Sigmoid colon (tissue), 7 donors: ENCODE data around the gene SLC5A1. TPM values are rescaled to one million over a fixed set of nuclear protein-coding genes. Genes with fewer than 3 reads are reported as not detected.
"Not testable (repeated sequence)": the region's sequence is repeated elsewhere in the genome, so short reads cannot be mapped to it uniquely, and the experiment has no call there.

Experiments
- DNase-seq: peaks from one replicate; pipeline ENCODE4 v3.0.0-alpha.2; 2019
- H3K27ac ChIP-seq, 4 donors: fragments of 200-600 bp; sonication (generic); one replicate each; pipeline ENCODE4 v1.5.1; 2016 to 2019; ENCODE audit warnings: mild to moderate bottlenecking in 1 of 4
- H3K27me3 ChIP-seq, 3 donors: fragments of 200-600 bp; sonication (generic); one replicate each; pipeline ENCODE4 v1.5.1; 2019; ENCODE audit warnings: mild to moderate bottlenecking in 1 of 3
- H3K36me3 ChIP-seq, 4 donors: fragments of 200-600 bp; sonication (generic); one replicate each; pipeline ENCODE4 v1.5.1; 2016 to 2019
- H3K4me1 ChIP-seq, 4 donors: fragments of 200-600 bp; sonication (generic); one replicate each; pipeline ENCODE4 v1.5.1; 2017 to 2019
- H3K4me3 ChIP-seq, 4 donors: fragments of 200-600 bp; sonication (generic); one replicate each; pipeline ENCODE4 v1.5.1; 2017 to 2019; ENCODE audit warnings: mild to moderate bottlenecking in 2 of 4, moderate library complexity in 1 of 4
- H3K9me3 ChIP-seq, 4 donors: fragments of 200-600 bp in 3 of 4; sonication (generic) in 3 of 4; one replicate each; pipeline versions ENCODE4 v1.5.1 to v1.6.1; 2013 to 2019
- CTCF ChIP-seq, 4 experiments: fragments of 450-650 bp in 3 of 4; fragments of 200-600 bp in 1 of 4; IDR thresholded peaks; one replicate each; pipeline ENCODE4 v1.5.1; 2016 to 2019; ENCODE audit warnings: antibody characterized with exemption in 4 of 4, mild to moderate bottlenecking in 3 of 4, moderate library complexity in 2 of 4
- EP300 ChIP-seq, 4 donors: sonication (generic); formaldehyde crosslinking; IDR thresholded peaks; one replicate each; pipeline ENCODE4 v1.6.1; 2017; ENCODE audit warnings: antibody characterized with exemption in 4 of 4
- POLR2A ChIP-seq, 2 donors: fragments of 450-650 bp; IDR thresholded peaks; one replicate each; pipeline ENCODE4 v1.6.1; 2016; ENCODE audit warnings: antibody characterized with exemption in 2 of 2, mild to moderate bottlenecking in 2 of 2, moderate library complexity in 2 of 2
- POLR2AphosphoS5 ChIP-seq, 4 donors: sonication (generic); formaldehyde crosslinking; IDR thresholded peaks; one replicate each; pipeline ENCODE4 v1.6.1; 2017; ENCODE audit warnings: antibody characterized with exemption in 4 of 4
- WGBS, 2 donors: extraction: QIAGEN DNeasy Blood & Tissue Kit; methylation state at CpG; one replicate each; pipeline ENCODE4 v1.1.7; 2013; 5-methylcytosine and 5-hydroxymethylcytosine counted together
- intact Hi-C: fragments of 100-400 bp; cut with DNase I; formaldehyde crosslinking; loops from one replicate; pipeline ENCODE4 v1.15.1; 2023
- polyA plus RNA-seq, 3 donors: library from polyadenylated mRNA; stranded (reverse); fragments of 200-250 nt; gene quantifications; one replicate each; pipeline ENCODE4 v1.2.3, GENCODE V29; 2013
- total RNA-seq, 4 donors: library from RNA; depleted of rRNA; stranded (reverse); fragments of >200 nt; gene quantifications; one replicate each; pipeline ENCODE4 v1.1.0, GENCODE V29; 2016
- donor health status: healthy with polysubstance abuse.
- donor health status: Bipolar disorder and iron deficiency.
- donor health status: healthy.

Gene SLC5A1
- total and polyA plus RNA-seq, 7 donors, result 2.4 to 28.8 (median 2.8) TPM; not detected in 4

- H3K4me3 ChIP-seq, result no peak overlapping the region
- DNase-seq, result no peak
- H3K27ac ChIP-seq, result no peak overlapping the region
- no peaks in the 10 kb centered on the region for H3K27me3 ChIP-seq
- H3K9me3 ChIP-seq, result no peaks in the 10 kb centered on the region
- intact Hi-C loops, result no loop called here
- H3K4me1 ChIP-seq, result no peaks in the 10 kb centered on the region
- no peaks in the 10 kb centered on the region for H3K36me3 ChIP-seq
- TF ChIP-seq POLR2A (IDR thresholded peaks at IDR 0.05) (no peak), CTCF (IDR thresholded peaks at IDR 0.05) (no peak), POLR2AphosphoS5 (IDR thresholded peaks at IDR 0.05) (no peak), EP300 (IDR thresholded peaks at IDR 0.05) (no peak)
Observed at GRCh38 chr22:32142600-32142999, 99.5 kb downstream of the SLC5A1 start.

GRCh38 chr22:32144496-32145274, 101.6 kb downstream of the SLC5A1 start:
- no peaks in the 10 kb centered on the region for H3K27me3 ChIP-seq
- TF ChIP-seq CTCF (IDR thresholded peaks at IDR 0.05) (no peak), POLR2AphosphoS5 (IDR thresholded peaks at IDR 0.05) (no peak), POLR2A (IDR thresholded peaks at IDR 0.05) (no peak), EP300 (IDR thresholded peaks at IDR 0.05) (no peak)
- DNase-seq, result no peak
- WGBS, 2 donors, result 56 to 77% methylated on average over 6 of the region's 6 CpGs
- no peak overlapping the region for H3K27ac ChIP-seq
- intact Hi-C loops, result no loop called here
- H3K36me3 ChIP-seq, result no peaks in the 10 kb centered on the region
- no peak overlapping the region for H3K4me3 ChIP-seq
- no peaks in the 10 kb centered on the region for H3K9me3 ChIP-seq
- H3K4me1 ChIP-seq, result no peaks in the 10 kb centered on the region

- H3K27me3 ChIP-seq, intact Hi-C loops, H3K36me3 ChIP-seq, H3K4me1 ChIP-seq, H3K9me3 ChIP-seq, H3K4me3 ChIP-seq, H3K27ac ChIP-seq, DNase-seq: not testable (repeated sequence)
- WGBS, 2 donors, result 88 to 91% methylated on average over 8 of the region's 8 CpGs
Observed at GRCh38 chr22:32147128-32147527, 104.1 kb downstream of the SLC5A1 start.

GRCh38 chr22:32148372-32148771, 105.3 kb downstream of the SLC5A1 start:
- 80 to 90% methylated on average over 4 of the region's 4 CpGs for WGBS, 2 donors
- DNase-seq, H3K27me3 ChIP-seq: not testable (repeated sequence)

GRCh38 chr22:32150647-32151046, 107.6 kb downstream of the SLC5A1 start:
- H3K27me3 ChIP-seq, H3K4me3 ChIP-seq, intact Hi-C loops, DNase-seq, H3K9me3 ChIP-seq, H3K36me3 ChIP-seq, H3K4me1 ChIP-seq, H3K27ac ChIP-seq: not testable (repeated sequence)
- 54 to 65% methylated on average over 7 of the region's 7 CpGs for WGBS, 2 donors

More at GRCh38 chr22:32148372-32148771, 105.3 kb downstream of the SLC5A1 start:
- H3K9me3 ChIP-seq, H3K4me3 ChIP-seq, H3K36me3 ChIP-seq, H3K27ac ChIP-seq, intact Hi-C loops, H3K4me1 ChIP-seq: not testable (repeated sequence)

GRCh38 chr22:32151641-32152040, 108.6 kb downstream of the SLC5A1 start:
- 69 to 71% methylated on average over 6 of the region's 6 CpGs for WGBS, 2 donors
- H3K27ac ChIP-seq, result not testable (repeated sequence)

GRCh38 chr22:32154727-32155126, 111.7 kb downstream of the SLC5A1 start:
- H3K27ac ChIP-seq, H3K4me1 ChIP-seq, DNase-seq, H3K27me3 ChIP-seq, intact Hi-C loops, H3K9me3 ChIP-seq, H3K4me3 ChIP-seq, H3K36me3 ChIP-seq: not testable (repeated sequence)
- 87% methylated on average over 4 of the region's 4 CpGs for WGBS, 2 donors

More at GRCh38 chr22:32151641-32152040, 108.6 kb downstream of the SLC5A1 start:
- H3K27me3 ChIP-seq, H3K36me3 ChIP-seq, DNase-seq, H3K4me3 ChIP-seq, H3K4me1 ChIP-seq, intact Hi-C loops, H3K9me3 ChIP-seq: not testable (repeated sequence)

GRCh38 chr22:32157632-32158031, 114.6 kb downstream of the SLC5A1 start:
- H3K27ac ChIP-seq, H3K4me3 ChIP-seq, H3K36me3 ChIP-seq, H3K4me1 ChIP-seq, H3K9me3 ChIP-seq, H3K27me3 ChIP-seq, intact Hi-C loops, DNase-seq: not testable (repeated sequence)
- 72 to 77% methylated on average over 5 of the region's 5 CpGs for WGBS, 2 donors
